Psoas muscle (tissue), 8 donors: ENCODE data around the gene AP1M2. TPM values are rescaled to one million over a fixed set of nuclear protein-coding genes. Genes with fewer than 3 reads are reported as not detected.
A peak's percentile ranks its signal among the peaks of the same experiment; 100 is the strongest.

Source experiments
- ATAC-seq, 4 donors: fragments of 200-7000 bp; cut with Tn5 transposase; one replicate each; pipeline ENCODE4 v1.9.1; 2020; ENCODE audit warnings: moderate library complexity in 3 of 4, mild to moderate bottlenecking in 2 of 4
- DNase-seq, 2 donors: peaks; one replicate each; pipeline ENCODE4 v3.0.0-alpha.2; 2020
- H3K27ac ChIP-seq: fragments of 200-600 bp; one replicate; pipeline ENCODE4 v1.8.0; 2022
- H3K27me3 ChIP-seq, 3 donors: fragments of 200-600 bp in 1 of 3; one replicate each; pipeline versions ENCODE4 v1.6.1 to v1.8.0; 2013 to 2022; ENCODE audit warnings: low read length in 2 of 3, mild to moderate bottlenecking in 2 of 3, moderate library complexity in 1 of 3; ENCODE audit not compliant: insufficient read depth in 3 of 3
- H3K36me3 ChIP-seq, 2 donors: fragments of 200-600 bp in 1 of 2; one replicate each; pipeline versions ENCODE4 v1.6.1 to v1.8.0; 2013 to 2022; ENCODE audit warnings: low read depth in 1 of 2, mild to moderate bottlenecking in 1 of 2, moderate library complexity in 1 of 2; ENCODE audit not compliant: insufficient read depth in 1 of 2
- H3K4me1 ChIP-seq: fragments of 200-600 bp; one replicate; pipeline ENCODE4 v1.8.0; 2022
- H3K4me3 ChIP-seq: fragments of 200-600 bp; one replicate; pipeline ENCODE4 v1.8.0; 2022; ENCODE audit warnings: mild to moderate bottlenecking
- H3K9me3 ChIP-seq: fragments of 200-600 bp; one replicate; pipeline ENCODE4 v1.8.0; 2022
- CTCF ChIP-seq: fragments of 200-600 bp; IDR thresholded peaks from one replicate; pipeline ENCODE4 v1.8.0; 2022; ENCODE audit warnings: antibody characterized with exemption
- WGBS, 3 donors: extraction: QIAGEN DNeasy Blood & Tissue Kit; methylation state at CpG; one replicate each; pipeline versions ENCODE4 v1.1.6 to v1.1.7; 2013; 5-methylcytosine and 5-hydroxymethylcytosine counted together
- intact Hi-C, 2 donors: fragments of 100-400 bp; cut with DNase I; formaldehyde crosslinking; loops; one replicate each; pipeline versions ENCODE4 v1.11.0 to v1.14.2; 2022
- long read RNA-seq, 2 donors: library from polyadenylated mRNA; unstranded; transcript quantifications; one replicate each; pipeline ENCODE4 v2.0.0, GENCODE V29; 2021
- polyA plus RNA-seq, 3 donors: library from polyadenylated mRNA; stranded (reverse); fragments of 200-250 nt; gene quantifications; one replicate each; pipeline ENCODE4 v1.2.3, GENCODE V29; 2013
- total RNA-seq, 4 donors: library from RNA; stranded (reverse); fragmentation: NEBNext Ultra II Directional in 2 of 4; extraction: Animal tissue kit (Norgen Biotek cat#: 25700) in 2 of 4; gene quantifications; one replicate each; pipeline versions ENCODE4 v1.2.1 to v1.2.4, GENCODE V29; 2021 to 2023
- donor health status: healthy with polysubstance abuse.
- donor health status: DM: no; HTN: no; CAD: no; lungs with moderate emphysema.
- donor health status: Bipolar disorder and iron deficiency.
- donor health status: healthy.
- donor health status: DM: yes; HTN: yes; CAD: no.
- donor health status: DM: no; HTN: no; CAD: no.
- donor health status: DM: no; HTN: no; CAD: no.
- donor health status: DM: yes; HTN: yes; CAD: no.

AP1M2 gene
- total RNA-seq (not detected), polyA plus RNA-seq (under 1 TPM in 1 of 3 donors, not detected in 2; 0.13 TPM)
- long read RNA-seq, donor 1: 0 reads
- long read RNA-seq, donor 2: 0 reads

- ATAC-seq: no peak
- Histone ChIP-seq H3K4me1 (no peaks in the 10 kb centered on the region), H3K36me3 (no peaks in the 10 kb centered on the region), H3K4me3 (no peak within 1 kb of the TSS), H3K27ac (no peak within 1 kb of the TSS), H3K27me3 (peaks cover 0 to 16% (median 0%) of the 10 kb centered on the region in 3 donors), H3K9me3 (no peaks in the 10 kb centered on the region)
- no peak for TF ChIP-seq CTCF
- WGBS, 3 donors: 18 to 21% (median 20%) methylated on average over 34 to 35 of the region's 35 CpGs
- DNase-seq: no peak
- intact Hi-C loops: no loop called here
These were observed at the start of gene AP1M2 for GRCh38 chr19:10587022-10587838. Gene AP1M2 (minus strand): TSS chr19:10587312. CDS start chr19:10587231, 81 bp downstream.

GRCh38 chr19:10636304-10636972, 49.3 kb upstream of the AP1M2 start:
- no peaks in the 10 kb centered on the region for H3K9me3 ChIP-seq
- ATAC-seq: peak in 3 of 4 donors; percentile 5 to 52 (median 36)
- no peaks in the 10 kb centered on the region for H3K4me1 ChIP-seq
- H3K36me3 ChIP-seq: peaks cover 10 to 99% of the 10 kb centered on the region in 2 donors
- WGBS, 3 donors: 76 to 88% (median 78%) methylated on average over 37 of the region's 37 CpGs
- H3K27ac ChIP-seq: no peak overlapping the region
- no peak for TF ChIP-seq CTCF
- H3K27me3 ChIP-seq: no peaks in the 10 kb centered on the region
- intact Hi-C loops: no loop called here
- H3K4me3 ChIP-seq: no peak overlapping the region
- DNase-seq: peak in 1 of 2 donors; percentile 63

- peaks cover 7 to 99% of the 10 kb centered on the region in 2 donors for H3K36me3 ChIP-seq
- no peak for TF ChIP-seq CTCF
- 82 to 90% (median 83%) methylated on average over 6 of the region's 6 CpGs for WGBS, 3 donors
These were observed 47.9 kb upstream of the AP1M2 start for GRCh38 chr19:10634963-10635362.

GRCh38 chr19:10634430-10634829, 47.3 kb upstream of the AP1M2 start:
- 87 to 97% (median 91%) methylated on average over 7 of the region's 7 CpGs for whole genome bisulfite sequencing, 3 donors
- no peak overlapping the region for H3K27ac ChIP-seq
- peaks cover 7 to 99% of the 10 kb centered on the region in 2 donors for H3K36me3 ChIP-seq
- H3K4me3 ChIP-seq: no peak overlapping the region
- DNase-seq (no peak), ATAC-seq (no peak)
- intact Hi-C loops: no loop called here
- no peak for TF ChIP-seq CTCF
- no peaks in the 10 kb centered on the region for H3K4me1 ChIP-seq
- H3K27me3 ChIP-seq: no peaks in the 10 kb centered on the region
- H3K9me3 ChIP-seq: no peaks in the 10 kb centered on the region

More at GRCh38 chr19:10634963-10635362, 47.9 kb upstream of the AP1M2 start:
- intact Hi-C loops: no loop called here
- no peak overlapping the region for H3K4me3 ChIP-seq
- no peaks in the 10 kb centered on the region for H3K9me3 ChIP-seq
- DNase-seq (no peak), ATAC-seq (no peak)
- H3K4me1 ChIP-seq: no peaks in the 10 kb centered on the region
- no peak overlapping the region for H3K27ac ChIP-seq
- H3K27me3 ChIP-seq: no peaks in the 10 kb centered on the region
